Ishikawa (cell line): ENCODE data around the gene CACNG4.

Experiments
- CEBPB ChIP-seq: IDR thresholded peaks from 2 replicates; pipeline ENCODE4 v1.6.1; 2012
- EGR1 ChIP-seq: IDR thresholded peaks from 2 replicates; pipeline ENCODE4 v1.6.1; 2012
- EP300 ChIP-seq: IDR thresholded peaks from 2 replicates; pipeline ENCODE4 v1.6.1; 2012; ENCODE audit warnings: borderline replicate concordance
- FOXM1 ChIP-seq: IDR thresholded peaks from 2 replicates; pipeline ENCODE4 v1.6.1; 2012; ENCODE audit warnings: low read depth, borderline replicate concordance
- NFIC ChIP-seq: IDR thresholded peaks from 2 replicates; pipeline ENCODE4 v1.6.1; 2012
- RAD21 ChIP-seq: IDR thresholded peaks from 2 replicates; pipeline ENCODE4 v1.6.1; 2012; ENCODE audit warnings: low read depth
- TAF1 ChIP-seq: IDR thresholded peaks from 2 replicates; pipeline ENCODE4 v1.6.1; 2012; ENCODE audit warnings: low read depth, mild to moderate bottlenecking
- TCF12 ChIP-seq: IDR thresholded peaks from 2 replicates; pipeline ENCODE4 v1.6.1; 2012; ENCODE audit warnings: low read depth
- TEAD4 ChIP-seq: IDR thresholded peaks from 2 replicates; pipeline ENCODE4 v1.6.1; 2012
- YY1 ChIP-seq: IDR thresholded peaks from 2 replicates; pipeline ENCODE4 v1.6.1; 2012; ENCODE audit warnings: low read depth
- TF ChIP-seq, protein P1 (sequence below): IDR thresholded peaks from 2 replicates; pipeline ENCODE4 v1.6.1; 2012
- TF ChIP-seq, protein P2 (sequence below): IDR thresholded peaks from 2 replicates; pipeline ENCODE4 v1.6.1; 2012; ENCODE audit warnings: low read depth, mild to moderate bottlenecking
- TF ChIP-seq, protein P3 (sequence below): IDR thresholded peaks from 2 replicates; pipeline ENCODE4 v1.6.1; 2012

GRCh38 chr17:66957343-66957742 lies 7.2 kb upstream of the CACNG4 start:
- no peak for TF ChIP-seq EP300
- TF ChIP-seq YY1 = no peak
- TF ChIP-seq FOXM1 = no peak
- no peak for TF ChIP-seq EGR1
- no peak for TF ChIP-seq TAF1
- no peak for TF ChIP-seq RAD21
- no peak for TF ChIP-seq CEBPB
- TF ChIP-seq, protein P1, sequence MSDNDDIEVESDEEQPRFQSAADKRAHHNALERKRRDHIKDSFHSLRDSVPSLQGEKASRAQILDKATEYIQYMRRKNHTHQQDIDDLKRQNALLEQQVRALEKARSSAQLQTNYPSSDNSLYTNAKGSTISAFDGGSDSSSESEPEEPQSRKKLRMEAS = no peak
- no peak for TF ChIP-seq TEAD4
- TF ChIP-seq TCF12 = no peak
- TF ChIP-seq, protein P2, sequence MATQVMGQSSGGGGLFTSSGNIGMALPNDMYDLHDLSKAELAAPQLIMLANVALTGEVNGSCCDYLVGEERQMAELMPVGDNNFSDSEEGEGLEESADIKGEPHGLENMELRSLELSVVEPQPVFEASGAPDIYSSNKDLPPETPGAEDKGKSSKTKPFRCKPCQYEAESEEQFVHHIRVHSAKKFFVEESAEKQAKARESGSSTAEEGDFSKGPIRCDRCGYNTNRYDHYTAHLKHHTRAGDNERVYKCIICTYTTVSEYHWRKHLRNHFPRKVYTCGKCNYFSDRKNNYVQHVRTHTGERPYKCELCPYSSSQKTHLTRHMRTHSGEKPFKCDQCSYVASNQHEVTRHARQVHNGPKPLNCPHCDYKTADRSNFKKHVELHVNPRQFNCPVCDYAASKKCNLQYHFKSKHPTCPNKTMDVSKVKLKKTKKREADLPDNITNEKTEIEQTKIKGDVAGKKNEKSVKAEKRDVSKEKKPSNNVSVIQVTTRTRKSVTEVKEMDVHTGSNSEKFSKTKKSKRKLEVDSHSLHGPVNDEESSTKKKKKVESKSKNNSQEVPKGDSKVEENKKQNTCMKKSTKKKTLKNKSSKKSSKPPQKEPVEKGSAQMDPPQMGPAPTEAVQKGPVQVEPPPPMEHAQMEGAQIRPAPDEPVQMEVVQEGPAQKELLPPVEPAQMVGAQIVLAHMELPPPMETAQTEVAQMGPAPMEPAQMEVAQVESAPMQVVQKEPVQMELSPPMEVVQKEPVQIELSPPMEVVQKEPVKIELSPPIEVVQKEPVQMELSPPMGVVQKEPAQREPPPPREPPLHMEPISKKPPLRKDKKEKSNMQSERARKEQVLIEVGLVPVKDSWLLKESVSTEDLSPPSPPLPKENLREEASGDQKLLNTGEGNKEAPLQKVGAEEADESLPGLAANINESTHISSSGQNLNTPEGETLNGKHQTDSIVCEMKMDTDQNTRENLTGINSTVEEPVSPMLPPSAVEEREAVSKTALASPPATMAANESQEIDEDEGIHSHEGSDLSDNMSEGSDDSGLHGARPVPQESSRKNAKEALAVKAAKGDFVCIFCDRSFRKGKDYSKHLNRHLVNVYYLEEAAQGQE = no peak
- TF ChIP-seq, protein P3, sequence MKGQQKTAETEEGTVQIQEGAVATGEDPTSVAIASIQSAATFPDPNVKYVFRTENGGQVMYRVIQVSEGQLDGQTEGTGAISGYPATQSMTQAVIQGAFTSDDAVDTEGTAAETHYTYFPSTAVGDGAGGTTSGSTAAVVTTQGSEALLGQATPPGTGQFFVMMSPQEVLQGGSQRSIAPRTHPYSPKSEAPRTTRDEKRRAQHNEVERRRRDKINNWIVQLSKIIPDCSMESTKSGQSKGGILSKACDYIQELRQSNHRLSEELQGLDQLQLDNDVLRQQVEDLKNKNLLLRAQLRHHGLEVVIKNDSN = no peak
- TF ChIP-seq NFIC = no peak
